PFSK-1 (cell line): ENCODE results near the gene SAMD11.

Source experiments
- FOXP2 ChIP-seq: optimal IDR thresholded peaks from 2 replicates; pipeline ENCODE3; 2011; ENCODE audit warnings: borderline replicate concordance, control low read depth, inconsistent platforms; ENCODE audit not compliant: insufficient read depth; ENCODE audit errors: extremely low read length, extremely low read depth
- POLR2AphosphoS5 ChIP-seq: IDR thresholded peaks from 2 replicates; pipeline ENCODE4 v1.6.1; 2012; ENCODE audit warnings: low read depth, mild to moderate bottlenecking, control low read depth, low read length, moderate library complexity
- SIN3A ChIP-seq: IDR thresholded peaks from 2 replicates; pipeline ENCODE4 v1.6.1; 2012; ENCODE audit warnings: mild to moderate bottlenecking, low read length, moderate library complexity, borderline replicate concordance; ENCODE audit not compliant: insufficient read depth
- TAF1 ChIP-seq: IDR thresholded peaks from 2 replicates; pipeline ENCODE4 v1.6.1; 2012; ENCODE audit warnings: low read length, control low read depth, borderline replicate concordance; ENCODE audit not compliant: insufficient read depth
- TF ChIP-seq, protein P1 (sequence below), 2 experiments: IDR thresholded peaks; 2 replicates each; pipeline versions ENCODE4 v1.6.1 to v1.8.0; 2011 to 2012; ENCODE audit warnings: low read depth in 2 of 2, low read length in 2 of 2, control low read depth in 1 of 2, inconsistent platforms in 1 of 2, mild to moderate bottlenecking in 1 of 2, moderate library complexity in 1 of 2; ENCODE audit not compliant: insufficient read depth in 1 of 2

Gene SAMD11

GRCh38 chr1:937521-937920 lies 13.8 kb downstream of the SAMD11 start:
- TF ChIP-seq POLR2AphosphoS5 (no peak), TAF1 (no peak), SIN3A (no peak), FOXP2 (no peak)
- TF ChIP-seq, protein P1, sequence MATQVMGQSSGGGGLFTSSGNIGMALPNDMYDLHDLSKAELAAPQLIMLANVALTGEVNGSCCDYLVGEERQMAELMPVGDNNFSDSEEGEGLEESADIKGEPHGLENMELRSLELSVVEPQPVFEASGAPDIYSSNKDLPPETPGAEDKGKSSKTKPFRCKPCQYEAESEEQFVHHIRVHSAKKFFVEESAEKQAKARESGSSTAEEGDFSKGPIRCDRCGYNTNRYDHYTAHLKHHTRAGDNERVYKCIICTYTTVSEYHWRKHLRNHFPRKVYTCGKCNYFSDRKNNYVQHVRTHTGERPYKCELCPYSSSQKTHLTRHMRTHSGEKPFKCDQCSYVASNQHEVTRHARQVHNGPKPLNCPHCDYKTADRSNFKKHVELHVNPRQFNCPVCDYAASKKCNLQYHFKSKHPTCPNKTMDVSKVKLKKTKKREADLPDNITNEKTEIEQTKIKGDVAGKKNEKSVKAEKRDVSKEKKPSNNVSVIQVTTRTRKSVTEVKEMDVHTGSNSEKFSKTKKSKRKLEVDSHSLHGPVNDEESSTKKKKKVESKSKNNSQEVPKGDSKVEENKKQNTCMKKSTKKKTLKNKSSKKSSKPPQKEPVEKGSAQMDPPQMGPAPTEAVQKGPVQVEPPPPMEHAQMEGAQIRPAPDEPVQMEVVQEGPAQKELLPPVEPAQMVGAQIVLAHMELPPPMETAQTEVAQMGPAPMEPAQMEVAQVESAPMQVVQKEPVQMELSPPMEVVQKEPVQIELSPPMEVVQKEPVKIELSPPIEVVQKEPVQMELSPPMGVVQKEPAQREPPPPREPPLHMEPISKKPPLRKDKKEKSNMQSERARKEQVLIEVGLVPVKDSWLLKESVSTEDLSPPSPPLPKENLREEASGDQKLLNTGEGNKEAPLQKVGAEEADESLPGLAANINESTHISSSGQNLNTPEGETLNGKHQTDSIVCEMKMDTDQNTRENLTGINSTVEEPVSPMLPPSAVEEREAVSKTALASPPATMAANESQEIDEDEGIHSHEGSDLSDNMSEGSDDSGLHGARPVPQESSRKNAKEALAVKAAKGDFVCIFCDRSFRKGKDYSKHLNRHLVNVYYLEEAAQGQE (IDR thresholded peaks at IDR 0.05; ENCODE audit: insufficient read depth in 1 of 2, low read depth in 2 of 2, low read length in 2 of 2): no peak

DNA sequence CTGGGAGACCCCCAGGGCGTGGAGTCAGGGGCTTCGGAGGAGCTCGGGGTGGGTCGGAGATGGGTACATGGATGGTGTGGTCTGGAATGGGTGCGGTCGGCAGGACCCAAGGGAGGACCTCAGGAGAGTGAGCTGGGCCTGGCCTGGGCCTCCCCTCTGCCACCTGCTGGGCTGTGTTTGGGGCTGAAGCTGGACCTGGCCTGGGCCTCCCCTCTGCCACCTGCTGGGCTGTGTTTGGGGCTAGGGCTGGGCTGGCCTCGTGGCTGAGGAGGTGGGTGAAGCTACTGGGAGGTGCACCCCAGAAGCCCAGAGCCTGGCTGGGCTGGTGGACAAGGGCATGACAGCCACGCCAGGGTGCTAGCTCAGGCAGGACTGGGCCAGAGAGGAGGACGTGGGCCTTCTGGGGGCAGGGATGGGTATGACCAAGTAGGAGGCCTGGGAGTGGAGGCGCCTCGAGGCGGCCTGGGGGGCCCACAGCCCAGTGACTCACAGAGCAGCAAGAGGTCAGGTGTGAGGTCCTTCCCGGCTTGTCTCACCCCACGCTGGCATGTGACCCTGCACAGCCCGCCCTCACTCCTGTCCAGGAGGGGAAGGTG lies 14.5 kb downstream of the SAMD11 start:
- TF ChIP-seq SIN3A (no peak), FOXP2 (no peak), POLR2AphosphoS5 (no peak), TAF1 (no peak)
- TF ChIP-seq, protein P1 (IDR thresholded peaks at IDR 0.05; ENCODE audit: insufficient read depth in 1 of 2, low read depth in 2 of 2, low read length in 2 of 2): no peak

GRCh38 chr1:938711-939489 lies 15.2 kb downstream of the SAMD11 start:
- TF ChIP-seq POLR2AphosphoS5 (no peak), SIN3A (no peak), FOXP2 (no peak), TAF1 (no peak)
- TF ChIP-seq, protein P1 (IDR thresholded peaks at IDR 0.05; ENCODE audit: insufficient read depth in 1 of 2, low read depth in 2 of 2, low read length in 2 of 2): no peak

GRCh38 chr1:939511-940106 lies 15.9 kb downstream of the SAMD11 start:
- TF ChIP-seq POLR2AphosphoS5 (no peak), FOXP2 (no peak), TAF1 (no peak), SIN3A (no peak)
- TF ChIP-seq, protein P1 (IDR thresholded peaks at IDR 0.05; ENCODE audit: insufficient read depth in 1 of 2, low read depth in 2 of 2, low read length in 2 of 2): no peak
